Ureter (tissue), 1 donor: ENCODE data around the gene INPP4A. TPM values are rescaled to one million over a fixed set of nuclear protein-coding genes. Genes with fewer than 3 reads are reported as not detected.

ENCODE experiments used
- DNase-seq: peaks from one replicate; pipeline ENCODE4 v3.0.0-alpha.2; 2020; ENCODE audit warnings: low spot score
- total RNA-seq: library from RNA; stranded (reverse); gene quantifications from one replicate; pipeline ENCODE4 v1.2.4, GENCODE V29; 2023
- donor health status: DM: yes; HTN: yes; CAD: no.

Gene INPP4A
- total RNA-seq, 1 donor from 2014 or later = 80.6 TPM

- DNase-seq = no peak
These were observed 31.7 kb downstream of the INPP4A start for GRCh38 chr2:98476192-98476868.

- no peak for DNase-seq
These were observed 32.4 kb downstream of the INPP4A start for GRCh38 chr2:98477036-98477435.

- no peak for DNase-seq
These were observed 32.8 kb downstream of the INPP4A start for GRCh38 chr2:98477506-98477905.

GRCh38 chr2:98478088-98478551 lies 33.5 kb downstream of the INPP4A start:
- no peak for DNase-seq

GRCh38 chr2:98478907-98479306 lies 34.2 kb downstream of the INPP4A start:
- no peak for DNase-seq

- DNase-seq = no peak
These were observed 34.7 kb downstream of the INPP4A start for GRCh38 chr2:98479371-98479770.

- DNase-seq = peak; percentile 64
These were observed 35.4 kb downstream of the INPP4A start for GRCh38 chr2:98479959-98480524.

GRCh38 chr2:98480598-98480997 lies 35.9 kb downstream of the INPP4A start:
- DNase-seq = no peak

GRCh38 chr2:98482362-98482761 lies 37.7 kb downstream of the INPP4A start:
- no peak for DNase-seq

GRCh38 chr2:98483257-98483861 lies 38.7 kb downstream of the INPP4A start:
- peak; percentile 68 for DNase-seq

- no peak for DNase-seq
These were observed 39.5 kb downstream of the INPP4A start for GRCh38 chr2:98484121-98484557.

- no peak for DNase-seq
These were observed 40.2 kb downstream of the INPP4A start for GRCh38 chr2:98484652-98485452.

- no peak for DNase-seq
These were observed 40.7 kb downstream of the INPP4A start for GRCh38 chr2:98485453-98485755.

- no peak for DNase-seq
These were observed 41.8 kb downstream of the INPP4A start for GRCh38 chr2:98486374-98486981.

GRCh38 chr2:98487101-98487805 lies 42.6 kb downstream of the INPP4A start:
- DNase-seq = no peak

GRCh38 chr2:98487806-98488189 lies 43.1 kb downstream of the INPP4A start:
- DNase-seq = no peak

GRCh38 chr2:98488252-98488651 lies 43.6 kb downstream of the INPP4A start:
- no peak for DNase-seq

- no peak for DNase-seq
These were observed 44.8 kb downstream of the INPP4A start for GRCh38 chr2:98489486-98489885.

GRCh38 chr2:98489971-98490962 lies 45.6 kb downstream of the INPP4A start:
- DNase-seq = no peak

GRCh38 chr2:98492441-98492840 lies 47.8 kb downstream of the INPP4A start:
- no peak for DNase-seq
